H1 (cell line): ENCODE data around the gene KLC4. TPM values are rescaled to one million over a fixed set of nuclear protein-coding genes. Genes with fewer than 3 reads are reported as not detected.

Experiments used
- CTCF ChIA-PET: fragments of 300-600 bp; sonication (Branson Sonifier 250); formaldehyde crosslinking; loops from one replicate; lab custom pipeline; 2021; ENCODE audit not compliant: partially characterized antibody; lab: Charles Lee
- POLR2A ChIA-PET: fragments of 300-600 bp; sonication (Branson Sonifier 250); formaldehyde crosslinking; loops from one replicate; lab custom pipeline; 2021; ENCODE audit warnings: inconsistent platforms; ENCODE audit not compliant: partially characterized antibody; lab: Charles Lee
- DNase-seq, 2 experiments: peaks; one replicate each; pipeline versions ENCODE4 v3.0.0 to v3.0.0-alpha.2; 2010 to 2022; ENCODE audit warnings: low spot score in 2 of 2, low read depth in 1 of 2, mixed read lengths in 1 of 2
- FAIRE-seq: peaks from 2 replicates; lab custom pipeline; 2011; peaks lifted over from hg19 to GRCh38; lab: Jason Lieb, UNC
- H2AFZ ChIP-seq: 2 replicates; pipeline ENCODE4 v1.8.1; 2012; ENCODE audit warnings: low read length, inconsistent platforms
- H2AK5ac ChIP-seq: 2 replicates; pipeline ENCODE4 v1.6.1; 2013; ENCODE audit warnings: low read depth, low read length
- H2BK120ac ChIP-seq: replicated peaks from 2 replicates; pipeline ENCODE3; 2013; ENCODE audit warnings: low read depth, low read length, inconsistent platforms
- H2BK12ac ChIP-seq: 2 replicates; pipeline ENCODE4 v1.6.1; 2013; ENCODE audit warnings: low read depth, low read length
- H2BK15ac ChIP-seq: 2 replicates; pipeline ENCODE4 v1.6.1; 2013; ENCODE audit warnings: low read length
- H2BK20ac ChIP-seq: 2 replicates; pipeline ENCODE4 v1.6.1; 2013; ENCODE audit warnings: low read length
- H2BK5ac ChIP-seq: 2 replicates; pipeline ENCODE4 v1.6.1; 2013; ENCODE audit warnings: low read depth, low read length
- H3K14ac ChIP-seq: 2 replicates; pipeline ENCODE4 v1.6.1; 2013; ENCODE audit warnings: inconsistent platforms; ENCODE audit not compliant: insufficient read length
- H3K18ac ChIP-seq: 2 replicates; pipeline ENCODE4 v1.6.1; 2013; ENCODE audit warnings: low read length; ENCODE audit errors: extremely low read depth
- H3K23ac ChIP-seq: 2 replicates; pipeline ENCODE4 v1.6.1; 2013; ENCODE audit warnings: inconsistent platforms; ENCODE audit not compliant: insufficient read length
- H3K23me2 ChIP-seq: 2 replicates; pipeline ENCODE4 v1.6.1; 2013; ENCODE audit warnings: low read depth, low read length
- H3K27ac ChIP-seq: 2 replicates; pipeline ENCODE4 v1.6.1; 2011; ENCODE audit warnings: low read depth, low read length, inconsistent platforms
- H3K27me3 ChIP-seq, 4 experiments: replicated peaks in 1 of 4; 1 replicate in 1 of 4; 2 replicates in 3 of 4; pipeline versions ENCODE4 v1.6.1 to v1.8.1; 2011 to 2013; ENCODE audit warnings: low read length in 3 of 4, mild to moderate bottlenecking in 3 of 4, inconsistent platforms in 2 of 4, mixed read lengths in 2 of 4, moderate library complexity in 1 of 4; ENCODE audit not compliant: control insufficient read depth in 3 of 4, insufficient read depth in 3 of 4; ENCODE audit errors: extremely low read depth in 1 of 4
- H3K36me3 ChIP-seq, 4 experiments: 2 replicates each; pipeline versions ENCODE4 v1.6.1 to v1.8.1; 2011 to 2013; ENCODE audit warnings: mild to moderate bottlenecking in 4 of 4, low read length in 3 of 4, moderate library complexity in 2 of 4, control low read depth in 1 of 4, inconsistent platforms in 1 of 4; ENCODE audit not compliant: insufficient read depth in 4 of 4, control insufficient read depth in 2 of 4
- H3K4ac ChIP-seq: replicated peaks from 2 replicates; pipeline ENCODE3; 2013; ENCODE audit warnings: low read length, low read depth, mixed read lengths, inconsistent platforms; ENCODE audit not compliant: insufficient read length
- H3K4me1 ChIP-seq, 4 experiments: replicated peaks in 1 of 4; 1 replicate in 1 of 4; 2 replicates in 3 of 4; pipeline versions ENCODE4 v1.6.1 to v1.8.1; 2011 to 2013; ENCODE audit warnings: low read length in 3 of 4, inconsistent platforms in 2 of 4, mixed read lengths in 1 of 4; ENCODE audit not compliant: insufficient read depth in 4 of 4, control insufficient read depth in 3 of 4
- H3K4me2 ChIP-seq, 2 experiments: 2 replicates each; pipeline versions ENCODE4 v1.6.1 to v1.8.1; 2011 to 2013; ENCODE audit warnings: low read depth in 2 of 2, low read length in 2 of 2, control low read depth in 1 of 2, inconsistent platforms in 1 of 2, mild to moderate bottlenecking in 1 of 2; ENCODE audit not compliant: insufficient read depth in 1 of 2
- H3K4me3 ChIP-seq, 4 experiments: fragments of 200-600, 300-600 bp in 1 of 4; sonication (generic), shearing (Covaris generic), sonication (Bioruptor Twin) in 1 of 4; 2 replicates each; pipeline versions ENCODE4 v1.5.1 to v1.8.1; 2011 to 2016; ENCODE audit warnings: low read length in 4 of 4, low read depth in 3 of 4, control low read depth in 2 of 4, inconsistent platforms in 2 of 4, mild to moderate bottlenecking in 2 of 4, mixed read lengths in 1 of 4, moderate library complexity in 1 of 4; ENCODE audit not compliant: insufficient read depth in 2 of 4; ENCODE audit errors: extremely low read depth in 1 of 4
- H3K56ac ChIP-seq: replicated peaks from 2 replicates; pipeline ENCODE3; 2013; ENCODE audit warnings: low read depth, mild to moderate bottlenecking, mixed read lengths, low read length, inconsistent platforms; ENCODE audit not compliant: insufficient read length
- H3K79me1 ChIP-seq: 2 replicates; pipeline ENCODE4 v1.6.1; 2013; ENCODE audit warnings: low read depth, low read length, control low read depth
- H3K79me2 ChIP-seq, 2 experiments: 2 replicates each; pipeline versions ENCODE4 v1.6.1 to v1.8.1; 2012 to 2013; ENCODE audit warnings: low read length in 2 of 2, mild to moderate bottlenecking in 2 of 2, inconsistent platforms in 1 of 2; ENCODE audit not compliant: insufficient read depth in 2 of 2, control insufficient read depth in 1 of 2
- H3K9ac ChIP-seq, 4 experiments: replicated peaks in 1 of 4; 1 replicate in 1 of 4; 2 replicates in 3 of 4; pipeline versions ENCODE4 v1.6.1 to v1.8.1; 2011 to 2013; ENCODE audit warnings: low read depth in 3 of 4, low read length in 3 of 4, control low read depth in 2 of 4, mild to moderate bottlenecking in 2 of 4, moderate library complexity in 2 of 4, inconsistent platforms in 1 of 4; ENCODE audit errors: extremely low read depth in 1 of 4
- H3K9me3 ChIP-seq, 2 experiments: 2 replicates each; pipeline versions ENCODE4 v1.6.1 to v1.8.1; 2012 to 2013; ENCODE audit warnings: mild to moderate bottlenecking in 2 of 2, moderate library complexity in 2 of 2, control low read depth in 1 of 2, inconsistent platforms in 1 of 2, low read depth in 1 of 2, low read length in 1 of 2, mixed read lengths in 1 of 2; ENCODE audit not compliant: insufficient read depth in 2 of 2
- H4K20me1 ChIP-seq, 2 experiments: replicated peaks in 1 of 2; 2 replicates each; pipeline versions ENCODE3 to v1.8.1; 2011 to 2013; ENCODE audit warnings: inconsistent platforms in 2 of 2, low read length in 2 of 2, mild to moderate bottlenecking in 1 of 2; ENCODE audit not compliant: insufficient read depth in 2 of 2, control insufficient read depth in 1 of 2
- H4K5ac ChIP-seq: 2 replicates; pipeline ENCODE4 v1.6.1; 2013; ENCODE audit warnings: low read length, low read depth, mixed read lengths, inconsistent platforms; ENCODE audit not compliant: insufficient read length
- H4K8ac ChIP-seq: 2 replicates; pipeline ENCODE4 v1.8.0; 2013; ENCODE audit warnings: mild to moderate bottlenecking, moderate library complexity, low read length, inconsistent platforms; ENCODE audit not compliant: insufficient read depth; ENCODE audit errors: extremely low read depth
- H4K91ac ChIP-seq: replicated peaks from 2 replicates; pipeline ENCODE3; 2013; ENCODE audit warnings: low read length, mixed read lengths, inconsistent platforms; ENCODE audit not compliant: insufficient read length
- CBX8 ChIP-seq: fragments of 300-800, 300-1000 bp; sonication (generic); IDR thresholded peaks from 2 replicates; pipeline ENCODE4 v1.7.1; 2016; ENCODE audit warnings: low read depth, low read length, borderline replicate concordance
- EGR1 ChIP-seq: IDR thresholded peaks from 2 replicates; pipeline ENCODE4 v1.6.1; 2011; ENCODE audit warnings: low read depth, low read length, borderline replicate concordance
- JUND ChIP-seq: IDR thresholded peaks from 2 replicates; pipeline ENCODE4 v1.6.1; 2011; ENCODE audit warnings: mild to moderate bottlenecking, improper control_type of control experiment, low read length
- NANOG ChIP-seq: IDR thresholded peaks from 2 replicates; pipeline ENCODE4 v1.6.1; 2011; ENCODE audit warnings: low read length, low read depth, mild to moderate bottlenecking, inconsistent platforms; ENCODE audit not compliant: insufficient read depth, poor library complexity, severe bottlenecking
- ZNF274 ChIP-seq: IDR thresholded peaks from 2 replicates; pipeline ENCODE4 v1.7.0; 2012; ENCODE audit warnings: low read length, borderline replicate concordance; ENCODE audit errors: extremely low read depth
- WGBS, 2 experiments: shearing (Covaris generic) in 1 of 2; methylation state at CpG; one replicate each; pipeline versions ENCODE4 v1.1.6 to v1.1.7; 2013 to 2015; ENCODE audit warnings: low lambda C conversion rate in 2 of 2, mixed read lengths in 2 of 2, inconsistent platforms in 1 of 2, low coverage in 1 of 2, missing lambda C conversion rate in 1 of 2; ENCODE audit not compliant: insufficient replicate concordance in 2 of 2, insufficient coverage in 1 of 2, insufficient read length in 1 of 2; ENCODE audit errors: extremely low coverage in 1 of 2, missing lambda C conversion rate in 1 of 2; 5-methylcytosine and 5-hydroxymethylcytosine counted together
- polyA plus RNA-seq, 7 experiments: library from polyadenylated mRNA; depleted of rRNA in 3 of 7; stranded (reverse) in 5 of 7; unstranded in 2 of 7; fragments of >200 nt in 5 of 7; fragments of 200-250 nt in 2 of 7; gene quantifications; 1 replicate in 5 of 7; 2 replicates in 1 of 7; 4 replicates in 1 of 7; pipeline versions ENCODE4 v1.2.1 to v1.2.3, GENCODE V29; 2011 to 2013; ENCODE audit warnings: missing spikeins in 2 of 7, mixed read lengths in 2 of 7
- total RNA-seq: library from RNA; stranded (reverse); fragmentation: NEBNext Ultra II Directional; extraction: Animal tissue kit (Norgen Biotek cat#: 25700); gene quantifications from 2 replicates; pipeline ENCODE4 v1.2.1, GENCODE V29; 2021
- TF ChIP-seq, protein P1 (sequence below): IDR thresholded peaks from 2 replicates; pipeline ENCODE4 v1.6.1; 2012; ENCODE audit warnings: inconsistent platforms
- TF ChIP-seq, protein P2 (sequence below): IDR thresholded peaks from 2 replicates; pipeline ENCODE4 v1.6.1; 2011; ENCODE audit warnings: low read depth, mild to moderate bottlenecking, low read length; ENCODE audit not compliant: insufficient read depth
- TF ChIP-seq, protein P3 (sequence below): IDR thresholded peaks from 2 replicates; pipeline ENCODE4 v1.6.1; 2012; ENCODE audit warnings: low read length, inconsistent platforms

The KLC4 gene
- total and polyA plus RNA-seq, 2 of the 8 experiments (the other 6 are each of a cell fraction or from before 2014, with no cell fraction given): 15.7 to 28.5 TPM

DNA sequence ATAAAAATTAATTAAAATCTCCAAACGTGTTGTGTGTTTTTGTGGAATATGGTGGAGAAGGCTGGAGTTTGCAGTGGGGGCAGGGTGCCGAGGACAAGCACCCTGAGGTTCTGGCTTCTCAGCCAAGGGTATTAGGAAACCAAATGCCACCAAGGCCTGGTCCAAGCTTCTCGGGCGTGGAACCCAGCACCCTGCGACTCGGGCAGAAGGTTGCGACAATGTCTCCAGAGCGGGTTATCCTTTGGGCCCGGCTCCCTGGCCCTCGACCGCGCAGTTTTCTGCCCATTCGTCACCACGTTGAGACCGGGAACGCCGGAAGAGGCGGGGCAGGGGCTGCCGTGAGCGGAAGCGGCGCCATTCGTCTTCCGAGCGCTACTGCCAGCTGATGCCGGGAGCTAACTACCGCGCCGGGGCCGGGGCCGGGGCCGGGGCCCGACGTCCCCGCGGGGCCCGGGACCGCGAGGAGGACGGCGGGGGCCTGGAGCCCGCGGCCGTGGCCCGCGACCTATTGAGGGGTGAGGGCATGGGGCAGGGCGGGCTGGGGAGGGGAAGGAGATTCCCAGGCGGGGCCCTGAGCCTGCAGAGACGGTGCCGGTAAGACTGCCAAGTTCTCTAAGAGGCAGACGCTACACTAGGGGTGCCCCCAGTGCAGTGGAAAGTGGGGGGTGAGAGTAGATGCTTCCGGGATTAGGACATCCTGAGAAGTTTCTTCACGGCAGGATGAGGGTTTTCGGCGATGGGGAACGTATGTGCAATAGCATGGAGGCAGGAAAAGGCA lies 38.0 kb upstream of the KLC4 start, which contains the start of gene RRP36:
Gene RRP36 (plus strand): TSS at position 354 of the 778 bp plus-strand sequence. CDS start 32 bp downstream, at position 386.
- FAIRE-seq: no peak
- Histone ChIP-seq H3K4me1 (peaks cover 0 to 5% (median 1%) of the 10 kb centered on the region in 4 experiments; a peak in 3 of 7 replicates), H3K79me2 (peaks cover 0 to 39% of the 10 kb centered on the region in 2 experiments; a peak in 3 of 4 replicates), H4K8ac (no peak within 1 kb of the TSS; the same call in 1 of the 2 replicates), H2AK5ac (no peak within 1 kb of the TSS), H3K18ac (peak within 1 kb of the TSS; percentile 93), H2AFZ (no peak within 1 kb of the TSS; the same call in 1 of the 2 replicates), H2BK5ac (peak within 1 kb of the TSS; percentile 93), H3K56ac (peak within 1 kb of the TSS; percentile 85), H3K27ac (peak within 1 kb of the TSS; percentile 81), H2BK12ac (no peak within 1 kb of the TSS), H3K4me3 (peak within 1 kb of the TSS; percentile 93 to 99 (median 96)), H3K23me2 (peaks cover 6% of the 10 kb centered on the region; the same call in 1 of the 2 replicates), H4K20me1 (peaks cover 0 to 3% of the 10 kb centered on the region in 2 experiments), H3K36me3 (peaks cover 23 to 48% (median 36%) of the 10 kb centered on the region in 4 experiments), H2BK15ac (peak within 1 kb of the TSS; percentile 12), H2BK20ac (0 out of 2 replicates have a peak within 1 kb of the TSS, but pooled peaks have one; percentile 21), H2BK120ac (peak within 1 kb of the TSS; percentile 83), H3K9ac (peak within 1 kb of the TSS; percentile 70 to 91 (median 90)), H3K79me1 (peaks cover 9% of the 10 kb centered on the region; the same call in 1 of the 2 replicates), H4K5ac (peak within 1 kb of the TSS; percentile 74), H3K4ac (peak within 1 kb of the TSS; percentile 86), H3K14ac (no peak within 1 kb of the TSS), H4K91ac (peak within 1 kb of the TSS; percentile 63), H3K4me2 (peak within 1 kb of the TSS; percentile 45 to 89), H3K9me3 (no peaks in the 10 kb centered on the region), H3K27me3 (no peaks in the 10 kb centered on the region), H3K23ac (no peak within 1 kb of the TSS)
- CTCF ChIA-PET: interaction anchor here (0.7 to 5.6 kb wide), 9 partner anchors 9 to 145 kb away, joined by 3 to 33 read pairs (median 3); no protein-coding TSS in a partner anchor
- POLR2A ChIA-PET: interaction anchor here (0.8 to 27.9 kb wide), 16 partner anchors 8 to 225 kb away, joined by 3 to 584 read pairs (median 6); partner anchors contain the start of genes CUL7, KLC4, KLHDC3 and MEA1
- DNase-seq: peak in 1 of 2 experiments; percentile 84
- 4% methylated on average over 31 of the region's 56 CpGs; no CpG with 5 or more reads in 1 of the 2 experiments for WGBS, 2 experiments
- TF ChIP-seq, protein P1, sequence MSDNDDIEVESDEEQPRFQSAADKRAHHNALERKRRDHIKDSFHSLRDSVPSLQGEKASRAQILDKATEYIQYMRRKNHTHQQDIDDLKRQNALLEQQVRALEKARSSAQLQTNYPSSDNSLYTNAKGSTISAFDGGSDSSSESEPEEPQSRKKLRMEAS: no peak
- TF ChIP-seq NANOG (no peak), ZNF274 (no peak), CBX8 (no peak), EGR1 (no peak), JUND (no peak)
- TF ChIP-seq, protein P2, sequence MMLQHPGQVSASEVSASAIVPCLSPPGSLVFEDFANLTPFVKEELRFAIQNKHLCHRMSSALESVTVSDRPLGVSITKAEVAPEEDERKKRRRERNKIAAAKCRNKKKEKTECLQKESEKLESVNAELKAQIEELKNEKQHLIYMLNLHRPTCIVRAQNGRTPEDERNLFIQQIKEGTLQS: no peak
- TF ChIP-seq, protein P3, sequence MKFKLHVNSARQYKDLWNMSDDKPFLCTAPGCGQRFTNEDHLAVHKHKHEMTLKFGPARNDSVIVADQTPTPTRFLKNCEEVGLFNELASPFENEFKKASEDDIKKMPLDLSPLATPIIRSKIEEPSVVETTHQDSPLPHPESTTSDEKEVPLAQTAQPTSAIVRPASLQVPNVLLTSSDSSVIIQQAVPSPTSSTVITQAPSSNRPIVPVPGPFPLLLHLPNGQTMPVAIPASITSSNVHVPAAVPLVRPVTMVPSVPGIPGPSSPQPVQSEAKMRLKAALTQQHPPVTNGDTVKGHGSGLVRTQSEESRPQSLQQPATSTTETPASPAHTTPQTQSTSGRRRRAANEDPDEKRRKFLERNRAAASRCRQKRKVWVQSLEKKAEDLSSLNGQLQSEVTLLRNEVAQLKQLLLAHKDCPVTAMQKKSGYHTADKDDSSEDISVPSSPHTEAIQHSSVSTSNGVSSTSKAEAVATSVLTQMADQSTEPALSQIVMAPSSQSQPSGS: no peak
